Dermis microvascular lymphatic vessel endothelial cell (primary cell): ENCODE data around the gene SUMF2. TPM values are rescaled to one million over a fixed set of nuclear protein-coding genes. Genes with fewer than 3 reads are reported as not detected.
"Not testable (repeated sequence)": the region's sequence is repeated elsewhere in the genome, so short reads cannot be mapped to it uniquely, and the experiment has no call there.

Source experiments
- DNase-seq, 2 donors: peaks; one replicate each; pipeline versions ENCODE4 v3.0.0 to v3.0.0-alpha.2; 2010; ENCODE audit warnings: low read depth in 2 of 2
- total RNA-seq: library from RNA; depleted of rRNA; stranded (reverse); fragments of >200 nt; gene quantifications from 2 replicates; pipeline ENCODE4 v1.2.1, GENCODE V29; 2014

Gene SUMF2
- total RNA-seq, 1 donor from 2014 or later = 151 TPM

GRCh38 chr7:56106108-56107073 is 42.3 kb downstream of the SUMF2 start, which contains the start of gene CHCHD2:
TSS of gene CHCHD2 (minus strand) at chr7:56106476. CDS start at chr7:56106413, 63 bp downstream.
- peak; percentile 98 to 99 for DNase-seq

- no peak for DNase-seq
These were observed 43.8 kb downstream of the SUMF2 start for GRCh38 chr7:56107954-56108258.

GRCh38 chr7:56110611-56111010 is 46.5 kb downstream of the SUMF2 start:
- no peak for DNase-seq

- not testable (repeated sequence) for DNase-seq
These were observed 48.2 kb downstream of the SUMF2 start for GRCh38 chr7:56112244-56112643.

GRCh38 chr7:56115852-56116538 is 51.9 kb downstream of the SUMF2 start, which contains the start of gene NUPR2:
TSS of gene NUPR2 (minus strand) at chr7:56116417. CDS start at chr7:56116314, 103 bp downstream.
- no peak for DNase-seq

- no peak for DNase-seq
These were observed 57.4 kb downstream of the SUMF2 start for GRCh38 chr7:56121440-56121839.

GRCh38 chr7:56124981-56125380 is 60.9 kb downstream of the SUMF2 start:
- DNase-seq = no peak

- DNase-seq = no peak
These were observed 61.7 kb downstream of the SUMF2 start for GRCh38 chr7:56125831-56126230.

- no peak for DNase-seq
These were observed 63.3 kb downstream of the SUMF2 start for GRCh38 chr7:56127241-56127975.

Other genes with a start within 250 kb of the SUMF2 start
- gene SEPTIN14, start 201.5 kb upstream of the SUMF2 start, total RNA-seq = not detected in 2 replicates
- gene ZNF713, start 176.8 kb upstream of the SUMF2 start, total RNA-seq = 2.1 and 2.6 TPM in 2 replicates
- 17.4 and 18.1 TPM in 2 replicates for gene MRPS17, start 112.4 kb upstream of the SUMF2 start, total RNA-seq
- gene NIPSNAP2, start 99.7 kb upstream of the SUMF2 start, total RNA-seq = 41.3 and 43.9 TPM in 2 replicates
- 21.5 and 29.1 TPM in 2 replicates for gene PSPH, start 12.8 kb upstream of the SUMF2 start, total RNA-seq
- gene CCT6A, start 12.5 kb upstream of the SUMF2 start, total RNA-seq = 171 and 229 TPM in 2 replicates
- 0.13 and 0.38 TPM in 2 replicates for gene PHKG1, start 28.7 kb downstream of the SUMF2 start, total RNA-seq
- gene CHCHD2, start 42.2 kb downstream of the SUMF2 start, total RNA-seq = 237 and 295 TPM in 2 replicates
- not detected in 2 replicates for gene NUPR2, start 52.1 kb downstream of the SUMF2 start, total RNA-seq